PC-3 (cell line): ENCODE data around the gene TENM4. TPM values are rescaled to one million over a fixed set of nuclear protein-coding genes. Genes with fewer than 3 reads are reported as not detected.

Experiments used
- ATAC-seq: fragments of 200-7000 bp; cut with Tn5 transposase; 2 replicates; pipeline ENCODE4 v1.9.1; 2020; ENCODE audit warnings: mild to moderate bottlenecking, moderate library complexity
- BruUV-seq: library from RNA; stranded (reverse); fragments of 400-500 nt; replicated peaks from 2 replicates; lab custom pipeline; 2021; lab: Mats Ljungman, UMichigan
- CTCF ChIA-PET: fragments of 300-600 bp; sonication (Branson Sonifier 250); formaldehyde crosslinking; loops from one replicate; lab custom pipeline; 2022; ENCODE audit warnings: antibody characterized with exemption; lab: Charles Lee
- POLR2A ChIA-PET: fragments of 300-600 bp; sonication (Branson Sonifier 250); formaldehyde crosslinking; loops from one replicate; lab custom pipeline; 2022; ENCODE audit warnings: antibody characterized with exemption; ENCODE audit not compliant: unreplicated experiment; lab: Charles Lee
- DNase-seq: peaks from one replicate; pipeline ENCODE4 v3.0.0-alpha.2; 2015
- H2AFZ ChIP-seq: fragments of 300-600 bp; sonication (generic); 2 replicates; pipeline ENCODE4 v1.6.0; 2016; ENCODE audit warnings: antibody characterized with exemption, low read length
- H3F3A ChIP-seq: fragments of 300-600 bp; sonication (generic); one replicate; pipeline ENCODE4 v1.6.0; 2017; ENCODE audit warnings: antibody characterized with exemption, low read length, control low read depth, mild to moderate bottlenecking; ENCODE audit not compliant: unreplicated experiment
- H3K27ac ChIP-seq: fragments of 300-600 bp; sonication (generic); 2 replicates; pipeline ENCODE4 v1.5.1; 2016; ENCODE audit warnings: mild to moderate bottlenecking, low read length
- H3K27me3 ChIP-seq: fragments of 300-600 bp; sonication (generic); 2 replicates; pipeline ENCODE4 v1.6.1; 2016; ENCODE audit warnings: low read length, mixed read lengths
- H3K36me3 ChIP-seq: fragments of 300-600 bp; sonication (generic); 2 replicates; pipeline ENCODE4 v1.6.1; 2016; ENCODE audit warnings: low read depth, mixed run types, low read length, mixed read lengths
- H3K4me1 ChIP-seq: fragments of 300-600 bp; sonication (generic); 2 replicates; pipeline ENCODE4 v1.5.1; 2016; ENCODE audit warnings: low read length; ENCODE audit not compliant: insufficient read depth
- H3K4me2 ChIP-seq: fragments of 300-600 bp; sonication (generic); 2 replicates; pipeline ENCODE4 v1.6.0; 2016; ENCODE audit warnings: low read length
- H3K4me3 ChIP-seq: fragments of 300-600 bp; sonication (generic); 2 replicates; pipeline ENCODE4 v1.5.1; 2016; ENCODE audit warnings: mild to moderate bottlenecking, low read length, mixed read lengths
- H3K79me2 ChIP-seq: fragments of 300-600 bp; sonication (generic); 2 replicates; pipeline ENCODE4 v1.6.1; 2017; ENCODE audit warnings: low read length, mixed read lengths
- H3K9ac ChIP-seq: fragments of 300-600 bp; sonication (generic); 2 replicates; pipeline ENCODE4 v1.6.0; 2016; ENCODE audit warnings: mild to moderate bottlenecking, low read length
- H3K9me2 ChIP-seq: fragments of 300-600 bp; sonication (generic); replicated peaks from 2 replicates; pipeline ENCODE4 v1.6.1; 2016; ENCODE audit warnings: mixed run types, low read length, mixed read lengths
- H3K9me3 ChIP-seq: fragments of 300-600 bp; sonication (generic); 2 replicates; pipeline ENCODE4 v1.6.1; 2016; ENCODE audit warnings: low read length, mixed read lengths
- H4K20me1 ChIP-seq: fragments of 300-600 bp; sonication (generic); 2 replicates; pipeline ENCODE4 v1.6.1; 2016; ENCODE audit warnings: low read length, mixed read lengths
- EZH2 ChIP-seq: fragments of 300-600 bp; sonication (generic); IDR thresholded peaks from one replicate; pipeline ENCODE4 v1.6.1; 2017; ENCODE audit warnings: antibody characterized with exemption, mild to moderate bottlenecking, low read length; ENCODE audit not compliant: unreplicated experiment
- EZH2phosphoT487 ChIP-seq: fragments of 300-600 bp; sonication (generic); IDR thresholded peaks from 2 replicates; pipeline ENCODE4 v1.6.1; 2018; ENCODE audit warnings: mild to moderate bottlenecking, antibody characterized with exemption, low read length, borderline replicate concordance
- intact Hi-C: fragments of 100-400 bp; cut with micrococcal nuclease; formaldehyde crosslinking; loops from 2 replicates; pipeline ENCODE4 v1.9.0; 2023
- total RNA-seq: library from RNA; depleted of rRNA; stranded (reverse); fragments of >200 nt; gene quantifications from 2 replicates; pipeline ENCODE4 v1.2.3, GENCODE V29; 2014
- TF ChIP-seq, protein P1 (sequence below): fragments of 300-600 bp; sonication (generic); conservative IDR thresholded peaks from 2 replicates; pipeline ENCODE4 v1.5.1; 2017; ENCODE audit warnings: antibody characterized with exemption, low read depth, mild to moderate bottlenecking, low read length

The TENM4 gene
- total RNA-seq, 1 experiment from 2014 or later, result 19.7 TPM

DNA sequence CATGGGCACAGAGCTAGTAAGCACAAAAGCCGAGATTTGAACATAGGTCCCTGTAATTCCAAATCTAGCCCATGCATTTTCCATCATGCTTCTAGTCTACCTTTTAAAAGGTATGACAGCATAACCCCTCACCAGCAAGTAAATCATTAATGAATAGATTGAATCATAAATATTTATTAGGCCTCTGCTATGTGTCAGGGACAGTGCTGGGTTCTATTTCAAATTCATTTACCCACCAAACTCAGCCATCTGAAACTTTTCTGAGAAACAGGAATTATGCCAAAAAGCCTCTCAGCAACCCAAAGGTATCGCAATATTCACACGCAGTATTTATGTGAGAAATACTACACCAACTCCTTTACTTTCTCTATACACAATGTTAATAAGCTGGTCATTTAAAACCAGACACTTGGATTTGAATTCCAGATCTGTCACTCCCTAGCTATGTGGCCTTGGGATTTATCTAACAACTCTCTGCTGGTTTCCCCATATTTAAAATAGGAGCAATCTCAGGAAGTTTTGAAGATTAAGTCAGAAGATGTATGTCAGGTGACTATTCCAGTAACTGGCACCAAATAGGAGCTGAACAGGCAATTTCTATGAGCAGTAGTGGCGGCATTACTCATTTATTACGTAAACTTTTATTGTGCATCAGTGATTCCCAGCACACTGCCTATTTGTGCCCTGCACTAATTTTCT, 191.4 kb downstream of the TENM4 start:
- Histone ChIP-seq H3F3A (no peaks in the 10 kb centered on the region), H3K27ac (no peak overlapping the region), H3K4me2 (no peak overlapping the region), H3K36me3 (no peaks in the 10 kb centered on the region), H3K4me3 (no peak overlapping the region), H3K79me2 (no peaks in the 10 kb centered on the region), H3K4me1 (peaks cover 8% of the 10 kb centered on the region), H4K20me1 (no peaks in the 10 kb centered on the region), H3K9me3 (no peaks in the 10 kb centered on the region), H2AFZ (no peak overlapping the region), H3K27me3 (peaks cover 41% of the 10 kb centered on the region), H3K9me2 (no peaks in the 10 kb centered on the region), H3K9ac (no peak overlapping the region)
- ATAC-seq (no peak), DNase-seq (peak; percentile 11)
- ChIA-PET CTCF (no interaction called here), POLR2A (no interaction called here)
- intact Hi-C loops, result no loop called here
- TF ChIP-seq EZH2phosphoT487 (no peak), EZH2 (no peak)
- TF ChIP-seq, protein P1, sequence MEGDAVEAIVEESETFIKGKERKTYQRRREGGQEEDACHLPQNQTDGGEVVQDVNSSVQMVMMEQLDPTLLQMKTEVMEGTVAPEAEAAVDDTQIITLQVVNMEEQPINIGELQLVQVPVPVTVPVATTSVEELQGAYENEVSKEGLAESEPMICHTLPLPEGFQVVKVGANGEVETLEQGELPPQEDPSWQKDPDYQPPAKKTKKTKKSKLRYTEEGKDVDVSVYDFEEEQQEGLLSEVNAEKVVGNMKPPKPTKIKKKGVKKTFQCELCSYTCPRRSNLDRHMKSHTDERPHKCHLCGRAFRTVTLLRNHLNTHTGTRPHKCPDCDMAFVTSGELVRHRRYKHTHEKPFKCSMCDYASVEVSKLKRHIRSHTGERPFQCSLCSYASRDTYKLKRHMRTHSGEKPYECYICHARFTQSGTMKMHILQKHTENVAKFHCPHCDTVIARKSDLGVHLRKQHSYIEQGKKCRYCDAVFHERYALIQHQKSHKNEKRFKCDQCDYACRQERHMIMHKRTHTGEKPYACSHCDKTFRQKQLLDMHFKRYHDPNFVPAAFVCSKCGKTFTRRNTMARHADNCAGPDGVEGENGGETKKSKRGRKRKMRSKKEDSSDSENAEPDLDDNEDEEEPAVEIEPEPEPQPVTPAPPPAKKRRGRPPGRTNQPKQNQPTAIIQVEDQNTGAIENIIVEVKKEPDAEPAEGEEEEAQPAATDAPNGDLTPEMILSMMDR, result no peak
- no TSS peak for BruUV-seq

GRCh38 chr11:79244798-79245197, 196.0 kb downstream of the TENM4 start:
- POLR2A ChIA-PET, result no interaction called here
- no TSS peak for BruUV-seq
- Histone ChIP-seq H4K20me1 (no peaks in the 10 kb centered on the region), H3K4me2 (peak overlapping the region; percentile 46), H3K4me3 (no peak overlapping the region), H3K27ac (peak overlapping the region; percentile 41), H3K4me1 (peaks cover 18% of the 10 kb centered on the region), H2AFZ (peak overlapping the region; percentile 21; the same call in 1 of the 2 replicates), H3K9me2 (no peaks in the 10 kb centered on the region), H3K79me2 (no peaks in the 10 kb centered on the region), H3K9ac (no peak overlapping the region), H3K27me3 (peaks cover 4% of the 10 kb centered on the region; the same call in 1 of the 2 replicates), H3K36me3 (no peaks in the 10 kb centered on the region), H3F3A (no peaks in the 10 kb centered on the region), H3K9me3 (no peaks in the 10 kb centered on the region)
- CTCF ChIA-PET, result no interaction called here
- DNase-seq (no peak), ATAC-seq (no peak)
- intact Hi-C loops, result no loop called here
- TF ChIP-seq, protein P1, result no peak
- TF ChIP-seq EZH2 (no peak), EZH2phosphoT487 (no peak)

GRCh38 chr11:79244241-79244772, 196.5 kb downstream of the TENM4 start:
- peak overlapping the region; percentile 41 for H3K27ac ChIP-seq
- TF ChIP-seq, protein P1, result no peak
- TF ChIP-seq EZH2phosphoT487 (no peak), EZH2 (no peak)
- CTCF ChIA-PET, result no interaction called here

More at GRCh38 chr11:79244241-79244772, 196.5 kb downstream of the TENM4 start:
- Histone ChIP-seq H3K4me2 (peak overlapping the region; percentile 46), H3K4me3 (no peak overlapping the region), H3K9me2 (no peaks in the 10 kb centered on the region), H2AFZ (no peak overlapping the region), H3K9me3 (no peaks in the 10 kb centered on the region), H3K4me1 (peaks cover 18% of the 10 kb centered on the region), H4K20me1 (no peaks in the 10 kb centered on the region), H3F3A (no peaks in the 10 kb centered on the region), H3K9ac (no peak overlapping the region), H3K79me2 (no peaks in the 10 kb centered on the region), H3K27me3 (peaks cover 5% of the 10 kb centered on the region; the same call in 1 of the 2 replicates), H3K36me3 (no peaks in the 10 kb centered on the region)
- BruUV-seq, result no TSS peak
- peak; percentile 92 for ATAC-seq
- peak; percentile 87 for DNase-seq
- intact Hi-C loops, result no loop called here
- POLR2A ChIA-PET, result no interaction called here
